ENCODE measurements around the gene SEPTIN6.

SEPTIN6 gene

DNA sequence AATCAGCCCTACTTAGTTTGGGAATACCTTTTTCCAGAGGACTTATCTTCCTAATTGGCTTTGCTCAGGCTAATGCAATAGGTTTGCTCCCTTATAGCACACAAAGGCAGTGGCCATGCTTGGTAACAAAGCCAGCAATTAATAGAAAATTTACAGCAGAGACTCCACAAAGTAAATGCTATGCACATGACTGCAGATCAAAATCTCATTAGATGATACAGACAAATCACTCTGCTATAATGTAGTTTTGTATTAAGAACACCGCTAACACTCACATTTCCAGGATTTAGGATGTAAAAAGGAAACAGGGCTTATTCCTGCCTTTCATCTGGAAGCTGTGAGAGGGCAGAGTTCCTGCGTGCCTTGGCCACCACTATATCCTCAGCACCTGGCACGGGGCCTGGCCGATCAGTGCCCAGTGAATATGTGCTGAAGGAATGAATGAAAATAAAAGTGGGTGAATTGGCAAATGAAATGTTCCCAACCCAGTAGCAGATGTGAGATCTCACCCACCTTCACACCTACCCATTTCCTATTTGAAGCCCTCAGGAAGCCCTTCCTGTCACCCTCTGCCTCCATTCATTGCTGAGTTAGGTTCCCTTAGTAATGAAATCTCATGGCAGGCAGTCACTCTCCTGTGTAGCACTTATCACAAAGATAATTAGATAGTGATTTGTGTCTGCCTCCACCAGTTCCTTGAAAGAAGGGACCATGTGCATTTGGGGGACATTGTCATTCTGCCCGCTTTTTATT lies 5.1 kb downstream of the SEPTIN6 start:
- H3K27me3 ChIP-seq (ENCODE audit: insufficient read depth, poor library complexity, severe bottlenecking): no peaks in the 10 kb centered on the region
- no peak for DNase-seq (ENCODE audit: low read depth in 1 of 2, low spot score in 1 of 2)
- no peak overlapping the region for H3K4me3 ChIP-seq (replicated peaks; ENCODE audit: insufficient read depth, low read length)
- 0 out of 2 replicates have a peak overlapping the region, but pooled peaks have one; percentile 14 for H3K27ac ChIP-seq (replicated peaks)
- TF ChIP-seq POLR2AphosphoS5 (IDR thresholded peaks at IDR 0.05; ENCODE audit: low read depth) (no peak), GABPA (IDR thresholded peaks at IDR 0.05; ENCODE audit: low read depth) (no peak), CTCF (IDR thresholded peaks at IDR 0.05; ENCODE audit: insufficient read depth, low read length) (no peak), SPI1 (IDR thresholded peaks at IDR 0.05; ENCODE audit: borderline replicate concordance, low read depth) (no peak)
- TF ChIP-seq, protein P1, sequence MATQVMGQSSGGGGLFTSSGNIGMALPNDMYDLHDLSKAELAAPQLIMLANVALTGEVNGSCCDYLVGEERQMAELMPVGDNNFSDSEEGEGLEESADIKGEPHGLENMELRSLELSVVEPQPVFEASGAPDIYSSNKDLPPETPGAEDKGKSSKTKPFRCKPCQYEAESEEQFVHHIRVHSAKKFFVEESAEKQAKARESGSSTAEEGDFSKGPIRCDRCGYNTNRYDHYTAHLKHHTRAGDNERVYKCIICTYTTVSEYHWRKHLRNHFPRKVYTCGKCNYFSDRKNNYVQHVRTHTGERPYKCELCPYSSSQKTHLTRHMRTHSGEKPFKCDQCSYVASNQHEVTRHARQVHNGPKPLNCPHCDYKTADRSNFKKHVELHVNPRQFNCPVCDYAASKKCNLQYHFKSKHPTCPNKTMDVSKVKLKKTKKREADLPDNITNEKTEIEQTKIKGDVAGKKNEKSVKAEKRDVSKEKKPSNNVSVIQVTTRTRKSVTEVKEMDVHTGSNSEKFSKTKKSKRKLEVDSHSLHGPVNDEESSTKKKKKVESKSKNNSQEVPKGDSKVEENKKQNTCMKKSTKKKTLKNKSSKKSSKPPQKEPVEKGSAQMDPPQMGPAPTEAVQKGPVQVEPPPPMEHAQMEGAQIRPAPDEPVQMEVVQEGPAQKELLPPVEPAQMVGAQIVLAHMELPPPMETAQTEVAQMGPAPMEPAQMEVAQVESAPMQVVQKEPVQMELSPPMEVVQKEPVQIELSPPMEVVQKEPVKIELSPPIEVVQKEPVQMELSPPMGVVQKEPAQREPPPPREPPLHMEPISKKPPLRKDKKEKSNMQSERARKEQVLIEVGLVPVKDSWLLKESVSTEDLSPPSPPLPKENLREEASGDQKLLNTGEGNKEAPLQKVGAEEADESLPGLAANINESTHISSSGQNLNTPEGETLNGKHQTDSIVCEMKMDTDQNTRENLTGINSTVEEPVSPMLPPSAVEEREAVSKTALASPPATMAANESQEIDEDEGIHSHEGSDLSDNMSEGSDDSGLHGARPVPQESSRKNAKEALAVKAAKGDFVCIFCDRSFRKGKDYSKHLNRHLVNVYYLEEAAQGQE (IDR thresholded peaks at IDR 0.05; ENCODE audit: insufficient replicate concordance, low read depth): no peak

DNA sequence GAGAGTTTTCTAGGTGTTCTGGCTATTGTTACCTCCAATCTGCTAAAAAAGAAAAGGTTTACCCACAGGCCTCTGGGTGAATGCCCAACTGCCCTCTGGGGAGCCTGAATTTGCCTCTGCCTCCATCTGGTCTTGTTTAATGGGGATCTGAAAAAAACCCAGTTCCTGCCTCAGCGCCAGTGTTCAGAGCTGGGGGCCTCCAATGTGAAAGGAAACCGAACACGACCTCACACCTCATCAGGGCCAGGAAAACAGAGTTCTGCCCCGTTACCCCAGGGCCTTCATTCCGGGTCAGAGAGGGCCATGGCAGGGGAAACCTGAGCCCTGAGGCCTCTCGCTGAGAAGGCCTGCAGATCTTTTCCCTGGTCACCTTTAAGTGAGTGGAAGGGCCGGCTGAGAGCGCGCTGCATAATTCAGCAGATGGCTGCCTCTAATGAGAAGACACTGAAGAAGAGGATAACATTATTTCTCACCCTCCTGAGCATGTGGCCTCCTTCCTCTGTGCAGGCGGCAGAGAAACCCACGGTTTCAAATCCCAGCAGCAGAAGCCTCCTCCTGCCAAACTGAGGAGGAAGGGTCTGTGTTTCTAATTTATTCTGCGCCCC lies 6.8 kb downstream of the SEPTIN6 start:
- DNase-seq (ENCODE audit: low read depth in 1 of 2, low spot score in 1 of 2): no peak
- no peak for TF ChIP-seq CTCF (IDR thresholded peaks at IDR 0.05; ENCODE audit: insufficient read depth, low read length)
- TF ChIP-seq POLR2AphosphoS5 (IDR thresholded peaks at IDR 0.05; ENCODE audit: low read depth): no peak
- no peak for TF ChIP-seq GABPA (IDR thresholded peaks at IDR 0.05; ENCODE audit: low read depth)
- no peak for TF ChIP-seq SPI1 (IDR thresholded peaks at IDR 0.05; ENCODE audit: borderline replicate concordance, low read depth)
- TF ChIP-seq, protein P1 (IDR thresholded peaks at IDR 0.05; ENCODE audit: insufficient replicate concordance, low read depth): no peak
- Histone ChIP-seq H3K27ac (replicated peaks) (peak overlapping the region; percentile 94), H3K27me3 (ENCODE audit: insufficient read depth, poor library complexity, severe bottlenecking) (no peaks in the 10 kb centered on the region), H3K4me3 (replicated peaks; ENCODE audit: insufficient read depth, low read length) (no peak overlapping the region)

- peak; percentile 33 to 89 for DNase-seq (ENCODE audit: low read depth in 1 of 2, low spot score in 1 of 2)
- peak overlapping the region; percentile 22 for H3K4me3 ChIP-seq (replicated peaks; ENCODE audit: insufficient read depth, low read length)
- H3K27me3 ChIP-seq (ENCODE audit: insufficient read depth, poor library complexity, severe bottlenecking): no peaks in the 10 kb centered on the region
- H3K27ac ChIP-seq (replicated peaks): peak overlapping the region; percentile 94
- no peak for TF ChIP-seq GABPA (IDR thresholded peaks at IDR 0.05; ENCODE audit: low read depth)
- TF ChIP-seq, protein P1 (IDR thresholded peaks at IDR 0.05; ENCODE audit: insufficient replicate concordance, low read depth): no peak
- TF ChIP-seq POLR2AphosphoS5 (IDR thresholded peaks at IDR 0.05; ENCODE audit: low read depth): peak; percentile 73
- TF ChIP-seq CTCF (IDR thresholded peaks at IDR 0.05; ENCODE audit: insufficient read depth, low read length): no peak
- peak; percentile 94 for TF ChIP-seq SPI1 (IDR thresholded peaks at IDR 0.05; ENCODE audit: borderline replicate concordance, low read depth)
Observed at GRCh38 chrX:119685225-119686066, 7.5 kb downstream of the SEPTIN6 start.

All from HL-60 (cell line).